ENCODE results near the gene MGMT. TPM values are rescaled to one million over a fixed set of nuclear protein-coding genes. Genes with fewer than 3 reads are reported as not detected.

MGMT gene
- polyA plus RNA-seq, 3 donors, result 9.5 to 23.5 (median 17.5) TPM

DNA sequence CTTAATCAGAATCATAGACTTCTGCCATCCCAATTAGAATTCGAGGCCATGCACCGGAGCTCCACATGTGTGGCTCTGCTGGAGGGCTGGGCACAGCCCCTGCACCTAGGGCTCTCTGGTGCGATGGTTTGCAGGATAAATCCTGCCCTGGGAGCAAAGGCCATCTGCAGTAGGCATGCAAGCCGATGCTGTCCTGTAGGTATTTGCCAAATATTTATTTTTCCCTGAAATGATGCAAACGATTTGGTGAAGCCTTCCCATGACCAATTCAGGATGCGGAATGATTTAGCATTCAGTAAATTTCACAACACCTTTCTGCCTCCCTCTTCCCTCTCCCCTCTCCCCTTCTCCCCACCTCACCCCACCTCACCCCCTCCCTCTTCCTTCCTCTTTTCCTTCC lies 326.4 kb downstream of the MGMT start:
- Histone ChIP-seq H3K79me2 (ENCODE audit: insufficient read depth, low read length) (no peaks in the 10 kb centered on the region), H3K4me1 (ENCODE audit: control insufficient read depth in 1 of 2, insufficient read depth in 2 of 2, low read length in 2 of 2) (no peaks in the 10 kb centered on the region), H4K20me1 (ENCODE audit: insufficient read depth, low read length) (no peaks in the 10 kb centered on the region), H3K4me2 (replicated peaks; ENCODE audit: extremely low read depth, low read length, poor library complexity, severe bottlenecking) (no peak overlapping the region), H3K4me3 (replicated peaks in 1 of 3; ENCODE audit: low read depth in 2 of 3, low read length in 3 of 3) (no peak overlapping the region), H3K9ac (ENCODE audit: insufficient read depth, low read length, poor library complexity, severe bottlenecking) (no peak overlapping the region), H3K27me3 (ENCODE audit: control insufficient read depth in 2 of 2, insufficient read depth in 2 of 2, low read length in 2 of 2) (no peaks in the 10 kb centered on the region), H3K36me3 (replicated peaks in 1 of 2; ENCODE audit: control insufficient read depth in 1 of 2, insufficient read depth in 2 of 2, low read length in 2 of 2) (no peaks in the 10 kb centered on the region), H3K9me3 (replicated peaks in 1 of 2; ENCODE audit: control insufficient read depth in 1 of 2, insufficient read depth in 1 of 2, low read length in 2 of 2) (peaks cover 8 to 31% of the 10 kb centered on the region in 2 donors), H2AFZ (ENCODE audit: insufficient read depth, low read depth, low read length, poor library complexity, severe bottlenecking) (no peak overlapping the region), H3K27ac (ENCODE audit: low read depth in 1 of 2, low read length in 2 of 2) (no peak overlapping the region)
- TF ChIP-seq, protein P1, sequence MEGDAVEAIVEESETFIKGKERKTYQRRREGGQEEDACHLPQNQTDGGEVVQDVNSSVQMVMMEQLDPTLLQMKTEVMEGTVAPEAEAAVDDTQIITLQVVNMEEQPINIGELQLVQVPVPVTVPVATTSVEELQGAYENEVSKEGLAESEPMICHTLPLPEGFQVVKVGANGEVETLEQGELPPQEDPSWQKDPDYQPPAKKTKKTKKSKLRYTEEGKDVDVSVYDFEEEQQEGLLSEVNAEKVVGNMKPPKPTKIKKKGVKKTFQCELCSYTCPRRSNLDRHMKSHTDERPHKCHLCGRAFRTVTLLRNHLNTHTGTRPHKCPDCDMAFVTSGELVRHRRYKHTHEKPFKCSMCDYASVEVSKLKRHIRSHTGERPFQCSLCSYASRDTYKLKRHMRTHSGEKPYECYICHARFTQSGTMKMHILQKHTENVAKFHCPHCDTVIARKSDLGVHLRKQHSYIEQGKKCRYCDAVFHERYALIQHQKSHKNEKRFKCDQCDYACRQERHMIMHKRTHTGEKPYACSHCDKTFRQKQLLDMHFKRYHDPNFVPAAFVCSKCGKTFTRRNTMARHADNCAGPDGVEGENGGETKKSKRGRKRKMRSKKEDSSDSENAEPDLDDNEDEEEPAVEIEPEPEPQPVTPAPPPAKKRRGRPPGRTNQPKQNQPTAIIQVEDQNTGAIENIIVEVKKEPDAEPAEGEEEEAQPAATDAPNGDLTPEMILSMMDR (IDR thresholded peaks at IDR 0.05), result no peak
- WGBS (ENCODE audit: insufficient coverage), result 76% methylated on average over 6 of the region's 6 CpGs
- peaks cover 0 to 7% (median 4%) of the 10 kb centered on the region in 3 donors for H3K27me3 Mint-ChIP-seq (ENCODE audit: low read depth in 3 of 3)
- no peaks in the 10 kb centered on the region for H3K4me1 Mint-ChIP-seq
- H3K36me3 Mint-ChIP-seq, result no peaks in the 10 kb centered on the region
- H3K9me3 Mint-ChIP-seq, result peaks cover 2 to 28% (median 18%) of the 10 kb centered on the region in 7 donors
- no peak overlapping the region for H3K27ac Mint-ChIP-seq
- H3K4me3 Mint-ChIP-seq, result no peak overlapping the region
- DNase-seq, result no peak
- intact Hi-C loops (cut with micrococcal nuclease), result no loop called here

DNA sequence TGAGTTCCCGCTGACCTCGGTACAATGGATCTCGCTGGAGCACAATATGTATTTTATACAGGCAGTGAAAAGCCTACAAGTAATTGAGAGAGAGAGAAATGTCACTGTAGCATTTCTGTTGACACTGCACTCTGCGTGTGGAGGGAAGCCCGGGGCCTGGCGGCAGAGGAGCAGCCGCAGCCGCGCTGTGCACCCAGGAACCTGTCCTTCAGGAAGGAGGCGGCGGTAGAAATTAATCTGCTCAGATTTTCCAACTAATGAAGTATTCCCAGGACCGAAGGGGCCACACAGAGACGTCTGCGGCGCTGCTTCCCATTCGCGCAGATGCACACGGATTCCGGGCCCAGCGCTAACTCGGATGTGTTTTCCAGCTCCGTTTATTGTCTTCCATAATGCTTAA lies 327.0 kb downstream of the MGMT start:
- Mint-ChIP-seq H3K9me3 (peaks cover 2 to 28% (median 18%) of the 10 kb centered on the region in 7 donors), H3K27me3 (ENCODE audit: low read depth in 3 of 3) (peaks cover 0 to 7% (median 4%) of the 10 kb centered on the region in 3 donors), H3K27ac (no peak overlapping the region), H3K36me3 (no peaks in the 10 kb centered on the region), H3K4me1 (no peaks in the 10 kb centered on the region), H3K4me3 (no peak overlapping the region)
- peaks cover 8 to 31% of the 10 kb centered on the region in 2 donors for H3K9me3 ChIP-seq (replicated peaks in 1 of 2; ENCODE audit: control insufficient read depth in 1 of 2, insufficient read depth in 1 of 2, low read length in 2 of 2)
- no peak overlapping the region for H3K9ac ChIP-seq (ENCODE audit: insufficient read depth, low read length, poor library complexity, severe bottlenecking)
- DNase-seq, result no peak
- TF ChIP-seq, protein P1 (IDR thresholded peaks at IDR 0.05), result no peak
- H3K27ac ChIP-seq (ENCODE audit: low read depth in 1 of 2, low read length in 2 of 2), result no peak overlapping the region
- H3K79me2 ChIP-seq (ENCODE audit: insufficient read depth, low read length), result no peaks in the 10 kb centered on the region
- H3K27me3 ChIP-seq (ENCODE audit: control insufficient read depth in 2 of 2, insufficient read depth in 2 of 2, low read length in 2 of 2), result no peaks in the 10 kb centered on the region
- H3K36me3 ChIP-seq (replicated peaks in 1 of 2; ENCODE audit: control insufficient read depth in 1 of 2, insufficient read depth in 2 of 2, low read length in 2 of 2), result no peaks in the 10 kb centered on the region
- intact Hi-C loops (cut with micrococcal nuclease), result no loop called here
- WGBS (ENCODE audit: insufficient coverage), result 95% methylated on average over 15 of the region's 22 CpGs
- no peaks in the 10 kb centered on the region for H4K20me1 ChIP-seq (ENCODE audit: insufficient read depth, low read length)
- no peak overlapping the region for H3K4me2 ChIP-seq (replicated peaks; ENCODE audit: extremely low read depth, low read length, poor library complexity, severe bottlenecking)
- no peak overlapping the region for H3K4me3 ChIP-seq (replicated peaks in 1 of 3; ENCODE audit: low read depth in 2 of 3, low read length in 3 of 3)
- no peak overlapping the region for H2AFZ ChIP-seq (ENCODE audit: insufficient read depth, low read depth, low read length, poor library complexity, severe bottlenecking)
- H3K4me1 ChIP-seq (ENCODE audit: control insufficient read depth in 1 of 2, insufficient read depth in 2 of 2, low read length in 2 of 2), result no peaks in the 10 kb centered on the region

Data from CD14-positive monocyte (primary cell).